ENCODE data around the gene PLAC9.
"Not testable (repeated sequence)": the region's sequence is repeated elsewhere in the genome, so short reads cannot be mapped to it uniquely, and the experiment has no call there.

Gene PLAC9, protein sequence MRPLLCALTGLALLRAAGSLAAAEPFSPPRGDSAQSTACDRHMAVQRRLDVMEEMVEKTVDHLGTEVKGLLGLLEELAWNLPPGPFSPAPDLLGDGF

DNA sequence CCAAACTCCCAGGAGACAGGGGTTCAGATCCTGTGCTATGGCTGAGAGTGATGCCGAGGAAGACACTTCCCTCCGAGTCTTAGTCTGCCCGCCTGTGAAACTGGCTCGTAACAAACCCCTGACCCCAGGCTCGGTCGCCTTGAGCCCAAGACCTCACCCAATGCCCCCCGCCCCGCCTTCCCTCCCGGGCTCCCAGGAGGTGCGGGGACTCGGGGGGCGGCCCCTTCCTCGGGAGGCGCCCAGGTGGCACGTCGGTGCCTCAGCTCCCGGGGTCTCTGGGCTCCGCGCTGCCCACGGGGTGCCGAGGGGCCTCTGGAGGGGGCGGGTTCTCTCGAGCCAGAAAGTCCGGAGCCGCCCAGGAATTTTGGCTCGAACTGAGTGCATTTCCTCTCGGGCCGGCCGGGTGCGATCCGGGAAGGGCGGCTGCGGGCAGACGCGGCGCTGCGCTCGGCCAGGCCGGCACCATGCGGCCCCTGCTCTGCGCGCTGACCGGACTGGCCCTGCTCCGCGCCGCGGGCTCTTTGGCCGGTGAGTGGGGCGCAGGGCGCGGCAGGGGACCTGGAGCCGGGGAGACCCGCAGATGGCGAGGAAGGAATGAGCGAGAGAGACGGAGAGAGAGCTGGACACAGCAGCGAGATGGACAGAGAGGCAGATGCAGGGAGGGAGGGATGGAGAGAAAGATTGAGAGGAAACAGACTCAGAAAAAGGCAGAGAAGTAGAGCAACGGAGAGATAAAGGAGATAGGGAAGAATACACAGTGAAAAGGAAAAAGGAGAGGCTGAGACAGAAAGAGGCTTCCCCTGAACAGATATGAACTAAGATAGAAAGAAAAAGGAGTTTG is at the start of gene PLAC9:
Gene PLAC9 (plus strand): TSS at position 432 of the 841 bp plus-strand sequence. CDS start 33 bp downstream, at position 465.
- no peak for DNase-seq (ENCODE audit: low read depth)

DNA sequence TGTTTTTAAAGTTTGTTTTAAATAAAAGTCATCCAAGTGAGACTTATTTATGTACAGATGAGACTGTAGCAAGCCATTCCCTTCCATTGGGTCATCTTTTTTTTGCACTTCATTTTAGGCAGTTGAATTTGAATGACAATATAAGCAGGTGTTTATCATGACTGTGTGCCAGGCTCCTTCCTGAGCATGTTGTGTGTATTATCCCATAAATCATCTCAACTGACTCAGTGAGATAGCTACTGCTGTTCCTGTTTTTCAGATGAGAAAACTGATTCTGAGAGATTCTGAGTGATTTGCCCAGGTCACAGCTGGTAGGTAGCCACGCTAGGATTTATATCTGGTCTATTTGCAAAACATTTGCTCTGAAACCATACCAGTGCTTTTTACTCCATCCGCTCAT is 42.4 kb upstream of the PLAC9 start:
- DNase-seq (ENCODE audit: low read depth), result no peak

DNA sequence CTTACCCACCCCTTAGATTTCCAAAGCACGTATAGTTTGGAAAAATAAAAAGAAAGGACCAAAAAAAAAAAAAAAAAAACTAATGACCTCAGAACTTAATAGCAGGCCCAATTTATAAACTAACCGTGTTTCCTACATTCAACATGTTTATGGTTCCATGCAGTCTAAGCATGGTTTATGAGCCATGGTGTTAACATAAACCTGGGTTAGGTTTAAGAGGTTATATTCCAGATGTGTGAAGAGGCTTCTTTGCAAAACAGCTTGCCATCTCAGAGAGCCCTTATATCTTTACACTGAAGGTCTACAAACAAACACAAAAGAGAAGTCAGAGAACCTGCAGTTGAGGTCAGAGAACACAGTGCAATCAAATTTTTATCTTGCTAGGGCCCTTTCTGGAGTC is 38.3 kb upstream of the PLAC9 start:
- no peak for DNase-seq (ENCODE audit: low read depth)

DNA sequence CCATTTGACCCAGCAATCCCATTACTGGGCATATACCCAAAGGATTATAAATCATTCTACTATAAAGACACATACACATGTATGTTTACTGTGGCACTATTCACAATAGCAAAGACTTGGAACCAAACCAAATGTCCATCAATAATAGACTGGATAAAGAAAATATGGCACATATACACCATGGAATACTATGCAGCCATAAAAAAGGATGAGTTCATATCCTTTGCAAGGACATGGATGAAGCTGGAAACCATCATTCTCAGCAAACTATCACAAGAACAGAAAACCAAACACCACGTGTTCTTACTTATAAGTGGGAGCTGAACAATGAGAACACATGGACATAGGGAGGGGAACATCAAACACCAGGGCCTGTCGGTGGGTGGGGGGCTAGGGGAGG is 34.3 kb upstream of the PLAC9 start:
- not testable (repeated sequence) for DNase-seq (ENCODE audit: low read depth)

DNA sequence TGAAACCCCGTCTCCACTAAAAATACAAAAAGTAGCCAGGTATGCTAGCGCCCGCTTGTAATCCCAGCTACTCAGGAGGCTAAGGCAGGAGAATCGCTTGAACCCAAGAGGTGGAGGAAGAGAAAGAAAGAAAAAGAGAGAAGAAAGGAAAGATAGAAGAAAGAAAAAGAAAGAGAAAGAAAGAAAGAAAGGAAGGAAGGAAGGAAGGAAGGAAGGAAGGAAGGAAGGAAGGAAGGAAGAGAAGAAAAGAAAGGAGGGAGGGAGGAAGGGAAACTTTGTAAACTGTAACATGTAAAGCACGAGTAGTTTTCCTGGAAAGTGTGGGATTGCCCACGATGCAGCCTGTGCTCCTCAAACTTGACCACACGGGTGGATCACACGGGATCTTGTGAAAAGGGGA is 33.2 kb upstream of the PLAC9 start:
- DNase-seq (ENCODE audit: low read depth), result not testable (repeated sequence)

DNA sequence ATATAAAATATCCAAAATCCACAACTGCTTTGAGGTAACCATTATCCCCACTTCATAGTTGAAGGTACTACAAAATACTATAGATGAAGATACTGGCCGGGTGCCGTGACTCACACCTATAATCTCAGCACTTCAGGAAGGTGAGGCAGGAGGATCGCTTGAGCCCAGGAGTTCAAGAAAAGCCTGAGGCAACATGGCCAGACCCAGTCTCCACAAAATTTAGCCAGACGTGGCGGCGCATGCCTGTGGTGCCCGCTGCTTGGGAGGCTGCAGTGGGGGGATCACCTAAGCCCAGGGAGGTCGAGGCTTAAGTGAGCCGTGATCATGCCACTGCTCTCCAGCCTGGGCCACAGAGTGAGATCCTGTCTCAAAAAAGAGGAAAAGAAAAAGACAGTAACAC is 32.4 kb upstream of the PLAC9 start:
- no peak for DNase-seq (ENCODE audit: low read depth)

DNA sequence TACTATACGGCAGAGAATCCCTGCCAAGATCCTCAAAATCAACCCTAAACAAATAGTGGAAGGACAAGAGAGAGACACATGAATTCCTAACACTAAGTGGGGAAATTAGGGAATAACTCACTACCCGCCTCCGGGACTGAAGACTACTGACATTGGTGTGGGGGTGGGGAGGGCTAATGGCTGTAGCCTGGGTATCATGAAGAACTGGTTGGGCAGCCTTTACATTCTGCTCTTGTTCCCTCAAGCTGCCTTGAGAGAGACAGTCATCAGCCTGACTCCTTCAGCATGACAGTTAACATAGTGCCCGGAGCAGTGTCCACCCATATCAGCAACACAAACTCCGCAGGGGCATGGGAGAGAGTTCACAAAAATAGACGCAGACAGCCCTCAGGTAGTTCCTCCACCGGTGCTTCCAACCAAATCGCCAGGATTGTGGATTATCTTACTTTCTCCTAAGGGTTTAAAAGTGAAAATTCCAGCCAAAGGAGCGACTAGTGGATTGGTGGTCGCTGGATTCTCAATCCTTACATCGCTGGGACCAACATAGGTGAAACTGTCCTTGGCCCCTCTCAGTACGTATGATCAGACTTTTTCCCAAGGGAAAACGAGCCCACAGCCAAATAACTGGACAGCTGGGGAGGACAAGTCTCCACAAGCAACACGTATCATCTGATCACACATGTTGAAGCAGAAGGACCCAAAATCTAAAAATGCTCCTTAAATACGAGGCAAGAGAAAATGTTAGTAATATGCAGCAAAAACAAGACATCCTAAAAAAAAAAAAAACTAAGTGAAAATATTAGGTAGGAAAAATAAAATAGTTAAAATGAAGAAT is 31.5 kb upstream of the PLAC9 start:
- DNase-seq (ENCODE audit: low read depth), result no peak

DNA sequence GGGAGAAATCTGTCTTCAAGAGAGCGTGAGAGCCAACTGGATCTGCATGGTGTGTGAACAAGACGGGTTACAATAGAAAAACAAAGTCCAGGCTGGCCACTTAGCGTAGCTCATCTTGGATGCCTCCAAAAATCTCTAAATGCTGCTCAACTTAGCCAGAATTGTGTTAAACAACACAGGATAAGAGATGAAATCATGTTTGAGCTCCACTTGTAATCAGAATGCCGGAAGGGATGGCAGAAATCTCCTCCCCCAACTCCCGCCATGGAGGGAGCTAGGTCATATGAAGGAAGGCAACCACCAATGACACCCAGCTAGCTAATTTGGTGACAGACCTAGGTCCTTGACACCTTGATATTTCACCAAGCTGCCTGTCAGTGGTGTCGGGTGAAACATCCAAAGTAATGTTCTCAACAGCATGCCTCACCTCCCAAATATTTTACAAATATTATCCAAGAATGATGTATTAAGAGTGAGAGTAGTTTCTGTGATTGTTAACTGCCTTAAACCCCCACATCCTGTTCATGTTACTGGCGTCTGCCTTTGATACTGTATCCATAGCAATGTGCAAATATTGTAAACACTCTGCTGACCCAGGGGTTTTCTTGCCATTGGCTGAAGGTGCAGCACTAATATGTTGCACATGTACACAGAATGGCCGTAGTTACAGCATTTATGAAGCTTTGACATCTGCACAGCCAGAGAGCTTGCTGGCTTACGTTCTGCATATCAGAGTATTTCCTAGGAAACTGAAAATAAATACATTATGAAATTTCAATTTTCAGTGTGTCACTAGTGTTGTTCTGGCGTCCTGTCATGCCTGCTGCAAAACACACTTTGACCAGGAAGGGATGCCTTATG is 28.2 kb upstream of the PLAC9 start:
- DNase-seq (ENCODE audit: low read depth), result peak; percentile 52

DNA sequence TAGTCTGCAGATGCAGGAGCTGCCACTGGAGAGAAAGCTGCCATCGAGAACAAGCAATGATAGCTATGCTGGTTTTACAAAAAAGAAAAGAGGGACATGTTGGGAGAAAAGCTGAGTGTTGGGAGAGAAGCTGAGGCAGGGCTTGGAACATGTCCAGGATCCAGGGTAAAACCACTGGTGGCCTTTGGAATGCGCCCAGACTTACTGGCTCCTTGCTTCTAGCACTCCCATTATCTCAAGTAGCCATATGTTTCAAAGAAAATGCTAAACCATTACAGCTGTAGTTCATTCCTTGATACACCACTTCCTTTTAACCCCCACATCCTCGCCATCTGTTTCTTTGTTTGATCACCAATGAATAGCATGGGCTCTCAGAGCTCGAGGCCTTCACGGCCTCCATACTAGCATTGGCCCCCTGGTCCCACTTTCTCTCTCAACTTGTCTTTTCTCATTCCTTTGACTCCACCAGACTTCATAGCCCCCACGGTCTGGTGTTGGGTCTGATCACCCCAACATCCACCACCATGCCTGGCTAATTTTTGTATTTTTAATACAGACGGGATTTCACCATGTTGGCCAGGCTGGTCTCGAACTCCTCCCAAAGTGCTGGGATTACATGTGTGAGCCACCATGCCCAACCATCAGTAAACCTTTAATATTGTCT is 23.8 kb upstream of the PLAC9 start:
- DNase-seq (ENCODE audit: low read depth), result no peak

DNA sequence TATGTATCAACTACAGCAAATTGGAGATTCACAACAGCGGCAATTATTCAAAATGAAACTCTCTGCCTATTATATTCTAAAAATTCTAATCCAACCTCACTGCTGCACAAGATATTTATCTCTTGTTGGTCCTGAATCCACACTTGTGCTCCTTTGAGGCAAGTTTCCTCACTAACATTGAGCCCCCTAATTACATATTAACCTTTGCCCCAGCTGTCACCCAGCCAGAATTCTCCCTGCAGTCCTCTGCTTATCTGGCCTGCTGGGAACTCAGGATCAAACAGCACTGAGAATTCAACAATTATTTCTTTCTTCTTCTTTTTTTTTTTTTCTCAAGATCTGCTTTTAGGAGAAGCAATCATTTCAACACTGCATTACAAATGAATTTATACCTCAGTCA is 21.5 kb upstream of the PLAC9 start:
- DNase-seq (ENCODE audit: low read depth), result no peak

DNA sequence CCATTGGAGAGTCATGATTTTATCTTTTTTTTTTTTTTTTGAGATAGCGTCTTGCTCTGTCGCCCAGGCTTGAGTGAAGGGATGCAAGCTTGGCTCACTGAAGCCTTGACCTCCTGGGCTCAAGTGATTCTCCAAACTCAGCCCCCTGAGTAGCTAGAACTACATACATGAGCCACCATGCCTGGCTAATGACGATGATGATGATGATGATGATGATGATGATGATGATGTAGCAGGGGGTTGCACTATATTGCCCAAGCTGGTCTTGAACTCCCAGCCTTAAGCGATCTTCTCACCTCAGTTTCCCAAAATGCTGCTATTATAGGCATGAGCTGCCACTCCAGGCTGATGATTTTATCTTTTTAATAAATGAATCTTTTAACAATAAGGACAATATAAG is 13.9 kb upstream of the PLAC9 start:
- no peak for DNase-seq (ENCODE audit: low read depth)

DNA sequence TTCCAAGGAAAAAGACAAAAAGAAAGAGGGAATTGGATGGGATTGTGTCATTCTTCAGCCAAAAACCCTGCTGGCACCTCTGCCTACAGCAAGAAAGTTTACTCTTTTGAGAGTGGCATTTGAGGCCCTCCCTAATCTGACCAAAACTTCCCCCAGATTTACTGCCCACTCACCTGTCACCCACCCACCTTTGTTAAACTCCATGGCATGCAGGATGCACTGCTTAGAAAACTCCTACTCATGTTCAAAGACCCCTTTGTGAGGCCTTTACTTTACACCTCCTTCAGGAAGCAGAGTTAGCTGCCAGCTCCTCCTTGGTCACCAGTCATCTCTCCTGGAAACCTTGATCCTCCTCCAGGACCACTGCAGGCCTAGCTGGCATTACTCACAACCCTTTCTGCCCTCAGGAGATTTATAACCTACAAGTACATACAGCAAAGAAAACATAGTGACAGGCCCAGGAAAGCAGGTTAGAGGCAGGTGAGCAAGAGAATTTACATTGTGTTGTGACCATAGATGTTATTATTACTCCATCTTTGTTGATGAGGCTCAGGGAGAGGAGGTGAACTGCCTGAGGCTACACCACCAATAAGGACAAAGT is 10.3 kb upstream of the PLAC9 start:
- no peak for DNase-seq (ENCODE audit: low read depth)

DNA sequence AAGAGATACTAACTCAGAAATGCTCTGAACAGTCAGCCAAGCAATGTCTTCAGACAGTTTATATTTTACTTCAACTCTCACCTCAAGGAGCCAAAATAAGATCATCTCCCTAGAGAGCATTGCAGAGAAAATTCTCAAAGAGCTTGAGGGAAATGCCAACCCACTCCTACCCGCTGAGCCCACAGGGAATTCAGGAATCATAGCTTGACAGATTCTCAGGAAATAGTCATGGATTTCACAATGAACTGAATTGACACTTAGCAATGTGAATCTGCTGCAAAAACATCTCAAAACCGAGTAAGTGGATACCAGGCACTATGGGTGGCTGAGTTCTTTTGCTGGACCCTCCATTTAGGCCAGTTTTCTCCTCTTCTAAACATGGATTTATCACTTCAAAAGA is 9.8 kb upstream of the PLAC9 start:
- DNase-seq (ENCODE audit: low read depth), result no peak

DNA sequence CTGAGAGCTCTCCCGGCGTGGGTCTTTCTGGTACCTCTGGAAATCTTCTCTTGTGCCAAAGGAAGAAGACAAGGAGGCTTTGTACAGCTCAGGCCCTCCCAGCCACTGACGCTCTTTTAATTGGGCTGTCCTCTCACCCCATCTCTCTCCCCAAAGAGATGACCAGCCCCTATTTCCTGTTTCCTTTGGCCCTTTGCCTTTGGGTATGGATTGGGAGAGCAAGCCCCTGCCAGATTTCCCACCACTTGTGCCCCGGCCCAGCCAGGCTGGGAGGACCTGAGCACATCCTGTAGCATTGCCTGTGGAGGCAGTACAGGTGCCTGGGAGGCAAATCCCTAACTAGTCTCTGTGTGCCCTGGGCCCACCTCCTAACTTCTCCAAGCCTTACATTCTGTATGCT is 5.7 kb upstream of the PLAC9 start:
- DNase-seq (ENCODE audit: low read depth), result no peak

DNA sequence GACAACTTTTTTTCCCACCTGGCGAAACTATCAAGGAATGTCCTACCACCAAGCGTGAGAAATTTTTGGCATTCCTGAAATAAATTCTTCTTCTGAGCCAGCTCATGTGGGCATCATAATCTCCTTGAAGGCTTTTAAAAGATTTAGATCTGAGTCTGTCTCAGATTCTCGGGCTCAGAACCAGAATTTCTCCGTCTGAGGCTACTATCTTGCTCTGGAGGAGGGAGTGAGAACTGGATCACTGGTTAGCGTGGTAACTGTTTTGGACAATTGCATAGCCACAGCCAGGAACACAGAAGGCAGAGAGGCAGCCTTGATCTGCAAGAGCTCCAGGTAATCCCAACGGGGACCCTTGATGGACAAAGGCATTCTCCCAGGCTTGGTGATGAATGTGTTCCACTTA is 1.0 kb upstream of the PLAC9 start:
- DNase-seq (ENCODE audit: low read depth), result no peak

DNA sequence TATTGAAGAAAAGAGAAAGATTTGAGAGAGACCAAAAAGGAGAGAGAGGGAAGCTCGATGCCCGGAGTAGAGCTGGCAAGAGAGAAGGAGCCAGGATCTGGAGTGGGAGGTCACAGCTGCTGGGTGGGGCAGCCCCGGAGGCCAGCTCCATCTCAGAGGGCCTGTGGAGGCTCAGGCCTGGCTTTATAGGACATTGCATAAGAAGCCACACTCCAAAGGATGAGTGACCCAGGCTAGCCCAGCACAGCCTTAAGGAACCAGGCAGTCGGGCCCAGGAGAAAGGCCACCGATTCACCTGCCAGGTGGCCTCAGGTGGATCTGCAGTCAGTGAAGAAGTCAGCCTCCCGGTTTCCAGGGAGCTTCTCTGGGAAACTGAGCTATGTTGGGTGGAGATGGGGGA is 676 bp downstream of the PLAC9 start:
- no peak for DNase-seq (ENCODE audit: low read depth)

DNA sequence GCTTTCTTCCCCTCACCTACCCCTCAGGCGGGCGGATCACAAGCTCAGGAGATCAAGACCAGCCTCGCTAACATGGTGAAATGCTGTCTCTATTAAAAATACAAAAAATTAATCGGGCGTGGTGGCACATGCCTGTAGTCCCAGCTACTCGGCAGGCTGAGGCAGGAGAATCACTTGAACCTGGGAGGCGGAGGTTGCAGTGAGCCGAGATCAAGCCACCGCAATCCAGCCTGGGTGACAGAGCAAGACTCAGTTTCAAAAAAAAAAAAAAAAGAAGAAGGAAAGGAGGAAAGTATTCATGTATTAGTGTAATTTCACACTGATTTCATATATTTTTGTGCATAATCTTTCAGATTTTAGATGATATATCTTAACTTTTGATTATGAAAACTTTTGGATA is 1.2 kb downstream of the PLAC9 start:
- not testable (repeated sequence) for DNase-seq (ENCODE audit: low read depth)

DNA sequence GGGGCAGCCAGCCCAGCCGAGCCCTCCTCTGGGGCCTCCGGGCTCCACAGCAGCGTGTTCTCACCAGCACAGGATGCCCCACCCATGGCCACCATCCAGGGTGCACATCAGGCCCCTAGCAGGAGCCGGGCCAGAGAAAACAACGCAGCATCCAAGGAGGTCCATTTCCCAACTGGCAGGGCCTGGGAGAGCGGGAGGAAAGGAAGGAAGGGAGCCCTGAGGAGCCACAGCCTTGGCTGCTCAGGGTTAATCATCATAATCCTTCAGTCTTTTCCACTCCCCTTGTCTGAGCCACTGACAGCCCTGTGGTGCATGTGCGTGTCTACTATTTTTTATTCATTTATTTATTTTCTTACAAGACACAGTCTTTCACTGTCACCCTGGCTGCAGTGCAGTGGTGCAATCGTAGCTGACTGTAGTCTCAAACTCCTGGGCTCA is 3.6 kb downstream of the PLAC9 start:
- no peak for DNase-seq (ENCODE audit: low read depth)

DNA sequence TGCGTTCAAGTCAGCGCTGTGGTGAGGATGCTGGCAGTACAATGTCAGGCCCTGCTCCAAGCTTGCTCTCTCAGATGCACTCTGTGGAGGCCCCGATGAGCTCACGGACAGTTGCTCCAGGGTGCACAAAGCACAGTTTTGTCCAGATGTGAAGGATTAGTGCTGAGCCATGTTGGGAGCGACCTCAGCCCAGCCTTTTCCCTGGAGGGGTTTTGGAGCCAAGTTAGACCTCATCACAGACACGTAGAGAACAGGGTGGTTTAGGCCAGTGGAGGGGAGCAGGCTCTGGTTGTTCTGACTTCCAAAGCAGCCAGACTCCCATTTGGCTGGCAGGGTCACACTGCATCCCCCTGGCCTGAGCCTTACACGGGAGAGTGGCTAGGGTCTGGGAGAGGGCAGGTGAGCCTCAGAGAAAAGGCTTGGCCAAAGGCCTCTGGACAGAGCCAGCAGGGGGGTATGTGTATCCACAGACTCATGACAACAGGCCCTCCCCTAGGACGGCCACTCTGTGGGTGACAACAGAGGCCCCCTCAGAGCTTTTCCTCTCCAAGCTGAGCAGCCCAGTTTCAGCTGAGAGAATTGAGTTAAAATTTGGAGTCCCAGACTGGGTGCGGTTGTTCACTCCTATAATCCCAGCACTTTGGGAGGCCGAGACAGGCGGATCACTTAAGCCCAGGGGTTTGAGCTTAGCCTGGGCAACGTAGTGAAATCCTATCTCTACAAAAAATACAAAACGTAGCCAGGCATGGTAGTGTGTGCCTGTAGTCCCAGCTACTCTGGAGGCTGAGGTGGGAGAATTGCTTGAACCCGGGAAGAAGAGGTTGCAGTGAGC is 4.7 kb downstream of the PLAC9 start:
- DNase-seq (ENCODE audit: low read depth), result no peak

DNA sequence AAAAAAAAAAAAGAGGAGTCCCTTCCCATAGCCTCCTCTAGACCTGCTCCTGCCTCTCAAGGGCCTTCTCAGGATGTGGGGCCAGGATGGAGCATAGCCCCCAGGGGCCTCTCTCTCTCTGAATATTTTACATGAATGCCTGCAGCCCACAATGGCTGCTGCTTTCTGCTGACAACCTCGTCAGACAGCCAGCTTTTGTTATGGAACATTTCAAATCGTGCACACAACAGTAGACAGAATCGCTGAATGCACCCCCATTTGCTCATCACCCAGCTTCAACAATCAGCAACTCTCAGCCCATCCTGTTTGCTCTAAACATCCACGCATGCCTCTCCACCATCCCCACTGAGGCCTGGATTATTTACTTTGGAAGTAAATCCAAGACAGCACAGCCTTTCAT is 5.4 kb downstream of the PLAC9 start:
- DNase-seq (ENCODE audit: low read depth), result no peak
